HepG2 (cell line): Measurements from ENCODE around the gene AFDN.

Experiments
- DPF2 ChIP-seq: sonication (generic); formaldehyde crosslinking; IDR thresholded peaks from 2 replicates; pipeline ENCODE4 v1.4.0; 2020; ENCODE audit warnings: mild to moderate bottlenecking, low read depth, missing genetic modification reagents, borderline replicate concordance
- ERF ChIP-seq: IDR thresholded peaks from 2 replicates; pipeline ENCODE4 v1.6.1; 2018; ENCODE audit warnings: missing biosample characterization, missing genetic modification reagents
- YY1 ChIP-seq: IDR thresholded peaks from 2 replicates; pipeline ENCODE4 v1.6.1; 2011; ENCODE audit warnings: low read length, low read depth, moderate library complexity, mild to moderate bottlenecking; ENCODE audit not compliant: insufficient read depth, insufficient replicate concordance
- ZNF260 ChIP-seq: sonication (generic); formaldehyde crosslinking; IDR thresholded peaks from 2 replicates; pipeline ENCODE4 v1.4.0; 2020; ENCODE audit warnings: missing genetic modification reagents, low read depth, mild to moderate bottlenecking, borderline replicate concordance

DNA sequence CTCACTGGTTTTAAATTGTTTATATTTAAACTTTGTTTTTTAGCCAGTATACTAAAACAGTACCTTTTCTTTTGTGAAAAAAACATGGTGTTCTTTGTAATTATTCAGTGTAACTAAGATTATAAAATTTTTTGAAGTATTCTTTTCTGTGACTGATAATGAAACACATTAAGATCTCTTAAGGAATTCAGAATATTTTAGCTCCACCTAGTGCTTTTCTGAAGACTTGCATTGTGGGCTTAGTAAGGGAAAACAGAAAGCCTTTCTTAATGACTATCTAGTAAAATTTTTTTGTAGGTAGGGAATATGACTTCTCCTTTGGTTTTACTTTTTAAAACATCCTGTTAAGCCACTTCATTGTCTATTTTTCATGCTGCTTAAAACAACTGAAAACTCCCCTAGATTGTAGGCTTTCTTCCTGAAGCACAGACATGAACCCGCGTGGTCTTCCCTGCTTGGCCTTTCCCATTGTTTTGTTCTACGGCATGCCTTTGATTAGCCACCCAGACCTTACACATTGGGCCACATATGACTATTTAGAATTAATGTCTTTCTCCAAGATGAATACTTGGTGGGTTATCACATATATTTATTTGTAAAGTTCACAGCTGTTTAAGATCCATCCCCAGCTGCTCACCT is 72.1 kb downstream of the AFDN start:
- TF ChIP-seq ZNF260 (CRISPR knock-in tag), result no peak
- TF ChIP-seq YY1, result no peak
- TF ChIP-seq ERF, result no peak
- TF ChIP-seq DPF2 (CRISPR knock-in tag), result no peak
